Skeletal muscle tissue (tissue), 4 donors: ENCODE data around the gene PKD2. TPM values are rescaled to one million over a fixed set of nuclear protein-coding genes. Genes with fewer than 3 reads are reported as not detected.

Experiments used
- H3K27ac ChIP-seq: one replicate; pipeline ENCODE4 v1.7.0; 2013; ENCODE audit warnings: mild to moderate bottlenecking, low read depth, low read length, inconsistent platforms
- H3K27me3 ChIP-seq, 3 donors: one replicate each; pipeline ENCODE4 v1.7.0; 2013; ENCODE audit warnings: low read length in 3 of 3; ENCODE audit not compliant: control insufficient read depth in 3 of 3, insufficient read depth in 3 of 3
- H3K36me3 ChIP-seq, 3 donors: one replicate each; pipeline ENCODE4 v1.7.0; 2013; ENCODE audit warnings: low read length in 3 of 3; ENCODE audit not compliant: control insufficient read depth in 3 of 3, insufficient read depth in 3 of 3
- H3K4me1 ChIP-seq, 3 donors: one replicate each; pipeline ENCODE4 v1.7.0; 2013; ENCODE audit warnings: low read length in 3 of 3, mild to moderate bottlenecking in 3 of 3; ENCODE audit not compliant: control insufficient read depth in 3 of 3, insufficient read depth in 3 of 3
- H3K4me3 ChIP-seq, 3 donors: one replicate each; pipeline ENCODE4 v1.7.0; 2013; ENCODE audit warnings: low read length in 3 of 3
- H3K9ac ChIP-seq, 3 donors: one replicate each; pipeline ENCODE4 v1.7.0; 2013; ENCODE audit warnings: low read length in 3 of 3, mild to moderate bottlenecking in 3 of 3, moderate library complexity in 2 of 3, low read depth in 1 of 3
- H3K9me3 ChIP-seq, 3 donors: one replicate each; pipeline ENCODE4 v1.7.0; 2013; ENCODE audit warnings: low read length in 3 of 3; ENCODE audit not compliant: control insufficient read depth in 3 of 3
- total RNA-seq: library from RNA; depleted of rRNA; stranded (reverse); fragments of >200 nt; gene quantifications from one replicate; pipeline ENCODE4 v1.2.3, GENCODE V29; 2014
- donor health status: Osteomylitis.

The PKD2 gene
- total RNA-seq, 1 donor from 2014 or later = 36.0 TPM

GRCh38 chr4:87974856-87975462, 32.5 kb upstream of the PKD2 start:
- Histone ChIP-seq H3K27me3 (no peaks in the 10 kb centered on the region), H3K9ac (no peak overlapping the region), H3K27ac (no peak overlapping the region), H3K36me3 (no peaks in the 10 kb centered on the region), H3K4me3 (no peak overlapping the region), H3K9me3 (no peaks in the 10 kb centered on the region), H3K4me1 (no peaks in the 10 kb centered on the region)

DNA sequence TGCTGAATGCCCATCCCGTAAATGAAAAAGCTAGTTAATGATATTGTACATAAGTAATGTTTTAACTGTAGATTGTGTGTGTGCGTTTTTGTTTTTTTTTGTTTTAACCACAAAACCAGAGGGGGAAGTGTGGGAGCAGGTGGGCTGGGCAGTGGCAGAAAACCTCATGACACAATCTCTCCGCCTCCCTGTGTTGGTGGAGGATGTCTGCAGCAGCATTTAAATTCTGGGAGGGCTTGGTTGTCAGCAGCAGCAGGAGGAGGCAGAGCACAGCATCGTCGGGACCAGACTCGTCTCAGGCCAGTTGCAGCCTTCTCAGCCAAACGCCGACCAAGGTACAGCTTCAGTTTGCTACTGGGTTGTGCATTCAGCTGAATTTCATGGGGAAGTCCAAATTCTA, 32.0 kb upstream of the PKD2 start, which contains the start of gene SPP1:
SPP1 (plus strand) TSS at position 249 of the 400 bp plus-strand sequence. CDS start 1,182 bp downstream, outside the sequence.
- Histone ChIP-seq H3K36me3 (no peaks in the 10 kb centered on the region), H3K9me3 (no peaks in the 10 kb centered on the region), H3K4me3 (no peak within 1 kb of the TSS), H3K4me1 (no peaks in the 10 kb centered on the region), H3K27me3 (no peaks in the 10 kb centered on the region), H3K9ac (no peak within 1 kb of the TSS), H3K27ac (no peak within 1 kb of the TSS)

- no peaks in the 10 kb centered on the region for H3K9me3 ChIP-seq
- no peak overlapping the region for H3K9ac ChIP-seq
- no peaks in the 10 kb centered on the region for H3K36me3 ChIP-seq
- H3K4me3 ChIP-seq = no peak overlapping the region
- no peaks in the 10 kb centered on the region for H3K4me1 ChIP-seq
- no peak overlapping the region for H3K27ac ChIP-seq
- H3K27me3 ChIP-seq = no peaks in the 10 kb centered on the region
These were observed 29.7 kb upstream of the PKD2 start for GRCh38 chr4:87977521-87978278.

DNA sequence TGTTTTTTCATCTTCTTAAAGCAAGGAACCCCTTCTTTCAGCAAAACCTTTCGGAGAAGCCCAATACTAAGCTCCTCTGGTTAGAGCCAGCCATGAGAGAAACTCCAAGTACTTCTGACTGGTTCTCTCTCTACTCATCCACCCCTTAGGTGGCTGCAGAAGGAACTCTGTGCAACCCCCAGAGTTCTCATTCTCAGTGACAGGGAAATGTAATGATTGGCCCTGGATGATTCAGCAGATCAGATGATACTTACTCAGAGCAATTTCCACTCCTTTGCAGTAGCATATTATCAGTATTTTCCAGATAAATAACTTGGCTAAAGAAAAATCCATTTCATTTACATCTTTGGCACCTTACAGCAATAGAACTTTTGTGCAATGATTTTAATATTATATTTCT, 28.8 kb upstream of the PKD2 start:
- Histone ChIP-seq H3K4me1 (no peaks in the 10 kb centered on the region), H3K9me3 (no peaks in the 10 kb centered on the region), H3K27ac (no peak overlapping the region), H3K36me3 (no peaks in the 10 kb centered on the region), H3K9ac (no peak overlapping the region), H3K27me3 (no peaks in the 10 kb centered on the region), H3K4me3 (no peak overlapping the region)

- no peak overlapping the region for H3K9ac ChIP-seq
- no peaks in the 10 kb centered on the region for H3K9me3 ChIP-seq
- H3K36me3 ChIP-seq = no peaks in the 10 kb centered on the region
- no peak overlapping the region for H3K4me3 ChIP-seq
- H3K4me1 ChIP-seq = no peaks in the 10 kb centered on the region
- no peaks in the 10 kb centered on the region for H3K27me3 ChIP-seq
- no peak overlapping the region for H3K27ac ChIP-seq
These were observed 27.6 kb upstream of the PKD2 start for GRCh38 chr4:87979810-87980209.

DNA sequence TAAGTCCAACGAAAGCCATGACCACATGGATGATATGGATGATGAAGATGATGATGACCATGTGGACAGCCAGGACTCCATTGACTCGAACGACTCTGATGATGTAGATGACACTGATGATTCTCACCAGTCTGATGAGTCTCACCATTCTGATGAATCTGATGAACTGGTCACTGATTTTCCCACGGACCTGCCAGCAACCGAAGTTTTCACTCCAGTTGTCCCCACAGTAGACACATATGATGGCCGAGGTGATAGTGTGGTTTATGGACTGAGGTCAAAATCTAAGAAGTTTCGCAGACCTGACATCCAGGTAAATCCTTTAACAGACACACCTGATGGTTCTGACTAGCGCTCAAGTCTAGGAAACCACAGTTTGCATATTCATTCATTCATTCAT, 25.9 kb upstream of the PKD2 start:
- Histone ChIP-seq H3K36me3 (no peaks in the 10 kb centered on the region), H3K4me3 (no peak overlapping the region), H3K27me3 (no peaks in the 10 kb centered on the region), H3K4me1 (no peaks in the 10 kb centered on the region), H3K9me3 (no peaks in the 10 kb centered on the region), H3K9ac (no peak overlapping the region), H3K27ac (no peak overlapping the region)

DNA sequence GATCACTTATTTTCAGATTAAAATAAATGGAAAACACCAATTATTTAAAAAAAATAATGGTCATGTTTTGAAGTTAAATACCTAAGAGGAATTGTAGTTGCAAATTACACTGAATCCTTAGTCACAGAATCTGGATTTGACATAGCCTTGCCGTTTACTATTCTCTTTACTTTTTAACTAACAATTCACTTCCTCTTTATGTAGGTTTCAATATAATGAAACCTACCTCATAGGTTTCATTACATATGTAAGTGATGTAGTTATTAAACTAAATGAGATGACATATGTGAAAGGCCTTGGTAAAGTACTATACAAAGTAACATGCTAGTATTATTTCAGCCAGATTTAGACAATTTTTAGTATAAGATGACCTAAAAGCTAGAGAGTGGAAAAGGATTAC, 25.4 kb upstream of the PKD2 start:
- H3K9ac ChIP-seq = no peak overlapping the region
- no peak overlapping the region for H3K27ac ChIP-seq
- H3K27me3 ChIP-seq = no peaks in the 10 kb centered on the region
- no peaks in the 10 kb centered on the region for H3K9me3 ChIP-seq
- H3K4me3 ChIP-seq = no peak overlapping the region
- H3K4me1 ChIP-seq = no peaks in the 10 kb centered on the region
- H3K36me3 ChIP-seq = no peaks in the 10 kb centered on the region

GRCh38 chr4:87982446-87983010, 24.9 kb upstream of the PKD2 start:
- Histone ChIP-seq H3K27ac (no peak overlapping the region), H3K27me3 (no peaks in the 10 kb centered on the region), H3K4me3 (no peak overlapping the region), H3K9ac (no peak overlapping the region), H3K36me3 (no peaks in the 10 kb centered on the region), H3K9me3 (no peaks in the 10 kb centered on the region), H3K4me1 (no peaks in the 10 kb centered on the region)

DNA sequence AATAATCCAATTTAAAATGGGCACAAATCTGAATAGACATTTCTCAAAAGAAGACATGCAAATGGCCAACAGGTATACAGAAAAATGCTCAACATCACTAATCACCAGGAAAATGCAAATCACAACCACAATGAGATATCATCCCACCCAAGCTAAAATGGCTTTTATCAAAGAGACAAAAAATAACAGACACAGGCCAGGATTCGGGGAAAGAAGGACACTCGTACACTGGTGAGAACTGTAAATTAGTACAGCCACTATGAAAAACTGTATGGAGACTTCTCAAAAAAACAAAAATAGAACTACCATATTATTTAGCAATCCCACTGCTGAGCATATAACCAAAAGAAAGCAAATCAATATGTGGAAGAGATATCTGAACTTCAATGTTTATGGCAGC, 23.4 kb upstream of the PKD2 start:
- Histone ChIP-seq H3K9me3 (no peaks in the 10 kb centered on the region), H3K36me3 (no peaks in the 10 kb centered on the region), H3K4me3 (no peak overlapping the region), H3K27ac (no peak overlapping the region), H3K9ac (no peak overlapping the region), H3K4me1 (no peaks in the 10 kb centered on the region), H3K27me3 (no peaks in the 10 kb centered on the region)

GRCh38 chr4:87985097-87985886, 22.1 kb upstream of the PKD2 start:
- no peak overlapping the region for H3K4me3 ChIP-seq
- no peak overlapping the region for H3K27ac ChIP-seq
- H3K36me3 ChIP-seq = no peaks in the 10 kb centered on the region
- H3K9me3 ChIP-seq = no peaks in the 10 kb centered on the region
- H3K9ac ChIP-seq = no peak overlapping the region
- no peaks in the 10 kb centered on the region for H3K4me1 ChIP-seq
- H3K27me3 ChIP-seq = no peaks in the 10 kb centered on the region
